Mesenchymal stem cell (in vitro differentiated cells and primary cell): ENCODE data around the gene STARD10.

Experiments used
- DNase-seq: peaks from one replicate; pipeline ENCODE4 v3.0.0-alpha.2; 2013
- H2AFZ ChIP-seq: one replicate; pipeline ENCODE4 v1.6.1; 2013; ENCODE audit warnings: low read depth, mild to moderate bottlenecking, control low read depth, inconsistent platforms, low read length, moderate library complexity
- H2AK5ac ChIP-seq: 2 replicates; pipeline ENCODE4 v1.6.1; 2013; ENCODE audit warnings: low read length, moderate library complexity, mild to moderate bottlenecking, inconsistent platforms; ENCODE audit not compliant: severe bottlenecking
- H2BK120ac ChIP-seq: one replicate; pipeline ENCODE4 v1.6.1; 2013; ENCODE audit warnings: low read depth, mild to moderate bottlenecking, inconsistent platforms, low read length, moderate library complexity
- H2BK12ac ChIP-seq, 2 experiments: one replicate each; pipeline ENCODE4 v1.6.1; 2013; ENCODE audit warnings: inconsistent platforms in 2 of 2, low read length in 2 of 2, mild to moderate bottlenecking in 2 of 2, moderate library complexity in 2 of 2, control low read depth in 1 of 2
- H2BK15ac ChIP-seq: one replicate; pipeline ENCODE4 v1.6.1; 2013; ENCODE audit warnings: mild to moderate bottlenecking, low read depth, inconsistent platforms; ENCODE audit not compliant: poor library complexity, severe bottlenecking
- H2BK5ac ChIP-seq: 2 replicates; pipeline ENCODE4 v1.6.1; 2013; ENCODE audit warnings: low read depth, mild to moderate bottlenecking, low read length, control low read depth, inconsistent platforms; ENCODE audit not compliant: poor library complexity, severe bottlenecking
- H3K14ac ChIP-seq, 2 experiments: one replicate each; pipeline ENCODE4 v1.6.1; 2013; ENCODE audit warnings: inconsistent platforms in 2 of 2, low read length in 2 of 2, control low read depth in 1 of 2, mild to moderate bottlenecking in 1 of 2, moderate library complexity in 1 of 2
- H3K18ac ChIP-seq, 2 experiments: one replicate each; pipeline ENCODE4 v1.6.1; 2013; ENCODE audit warnings: inconsistent platforms in 2 of 2, low read length in 2 of 2, control low read depth in 1 of 2, low read depth in 1 of 2, mild to moderate bottlenecking in 1 of 2
- H3K23ac ChIP-seq, 2 experiments: one replicate each; pipeline ENCODE4 v1.6.1; 2013; ENCODE audit warnings: inconsistent platforms in 2 of 2, low read length in 2 of 2, mild to moderate bottlenecking in 2 of 2, moderate library complexity in 2 of 2, control low read depth in 1 of 2
- H3K27ac ChIP-seq: 2 replicates; pipeline ENCODE4 v1.5.1; 2013; ENCODE audit warnings: mild to moderate bottlenecking, moderate library complexity, low read length, control low read depth, inconsistent platforms; ENCODE audit not compliant: poor library complexity, severe bottlenecking
- H3K27me3 ChIP-seq, 2 experiments: 2 replicates each; pipeline versions ENCODE4 v1.6.1 to v1.7.0; 2013; ENCODE audit warnings: low read length in 2 of 2, mild to moderate bottlenecking in 2 of 2, moderate library complexity in 2 of 2, control low read depth in 1 of 2, inconsistent platforms in 1 of 2; ENCODE audit not compliant: control insufficient read depth in 1 of 2, insufficient read depth in 1 of 2
- H3K36me3 ChIP-seq, 2 experiments: 2 replicates each; pipeline versions ENCODE4 v1.6.1 to v1.7.0; 2013; ENCODE audit warnings: low read length in 2 of 2, control low read depth in 1 of 2, inconsistent platforms in 1 of 2, low read depth in 1 of 2, mild to moderate bottlenecking in 1 of 2; ENCODE audit not compliant: insufficient read depth in 2 of 2, control insufficient read depth in 1 of 2
- H3K4ac ChIP-seq, 2 experiments: one replicate each; pipeline ENCODE4 v1.6.1; 2013; ENCODE audit warnings: inconsistent platforms in 2 of 2, low read length in 2 of 2, mild to moderate bottlenecking in 2 of 2, moderate library complexity in 2 of 2, control low read depth in 1 of 2, low read depth in 1 of 2
- H3K4me1 ChIP-seq: 2 replicates; pipeline ENCODE4 v1.6.1; 2013; ENCODE audit warnings: low read depth, low read length, control low read depth; ENCODE audit not compliant: control insufficient read depth, insufficient read depth
- H3K4me2 ChIP-seq: 2 replicates; pipeline ENCODE4 v1.6.1; 2013; ENCODE audit warnings: low read length, mild to moderate bottlenecking, inconsistent platforms; ENCODE audit not compliant: poor library complexity, severe bottlenecking
- H3K4me3 ChIP-seq, 2 experiments: 2 replicates each; pipeline versions ENCODE4 v1.5.1 to v1.7.0; 2013; ENCODE audit warnings: low read length in 2 of 2, mild to moderate bottlenecking in 2 of 2, control low read depth in 1 of 2, low read depth in 1 of 2; ENCODE audit not compliant: insufficient read depth in 1 of 2
- H3K79me1 ChIP-seq: replicated peaks from 2 replicates; pipeline ENCODE4 v1.6.1; 2013; ENCODE audit warnings: mild to moderate bottlenecking, control low read depth, low read length, inconsistent platforms; ENCODE audit not compliant: poor library complexity, severe bottlenecking
- H3K9ac ChIP-seq: 2 replicates; pipeline ENCODE4 v1.7.0; 2013; ENCODE audit warnings: mild to moderate bottlenecking, low read length, moderate library complexity
- H3K9me3 ChIP-seq: 2 replicates; pipeline ENCODE4 v1.7.0; 2013; ENCODE audit warnings: mild to moderate bottlenecking, low read length; ENCODE audit not compliant: control insufficient read depth
- H4K8ac ChIP-seq: one replicate; pipeline ENCODE4 v1.6.1; 2013; ENCODE audit warnings: inconsistent platforms, mild to moderate bottlenecking, low read length, moderate library complexity
- H4K91ac ChIP-seq: one replicate; pipeline ENCODE4 v1.6.1; 2013; ENCODE audit warnings: mild to moderate bottlenecking, low read length, inconsistent platforms
- WGBS: methylation state at CpG from one replicate; pipeline ENCODE4 v1.1.7; 2013; ENCODE audit warnings: mixed read lengths; 5-methylcytosine and 5-hydroxymethylcytosine counted together

The STARD10 gene

DNA sequence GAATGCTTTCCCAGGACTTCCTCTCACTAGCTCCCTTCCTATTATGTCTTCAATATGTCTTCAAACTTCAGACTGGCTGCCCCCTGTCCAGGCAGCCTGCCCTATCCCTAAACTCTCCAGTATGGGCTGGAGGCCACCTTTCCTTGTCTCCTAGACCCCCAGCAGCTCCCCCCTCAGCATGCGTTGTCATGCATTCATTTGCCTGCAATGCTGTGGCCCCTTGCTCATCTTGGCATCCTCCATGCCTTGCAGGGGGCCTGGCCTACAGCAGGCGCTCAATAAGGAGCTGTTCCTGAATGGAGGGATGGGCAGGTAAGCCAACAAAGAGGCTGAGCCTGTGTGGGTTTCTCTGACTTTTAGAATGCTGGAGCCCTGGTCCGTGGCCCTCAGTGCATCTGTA is 25.3 kb downstream of the STARD10 start:
- H4K91ac ChIP-seq = peak overlapping the region; percentile 11
- H2AK5ac ChIP-seq = no peak overlapping the region
- no peak overlapping the region for H3K14ac ChIP-seq
- H3K4me3 ChIP-seq = no peak overlapping the region
- H3K79me1 ChIP-seq = peaks cover 11% of the 10 kb centered on the region
- H3K4me2 ChIP-seq = no peak overlapping the region
- WGBS = 86% methylated on average over 3 of the region's 3 CpGs
- no peak overlapping the region for H2BK120ac ChIP-seq
- H3K9ac ChIP-seq = no peak overlapping the region
- peaks cover 38% of the 10 kb centered on the region for H3K4me1 ChIP-seq
- H4K8ac ChIP-seq = no peak overlapping the region
- H2BK15ac ChIP-seq = peak overlapping the region; percentile 9
- DNase-seq = no peak
- no peak overlapping the region for H2AFZ ChIP-seq
- no peaks in the 10 kb centered on the region for H3K36me3 ChIP-seq
- H3K9me3 ChIP-seq = no peaks in the 10 kb centered on the region
- H2BK12ac ChIP-seq = no peak overlapping the region
- H3K27me3 ChIP-seq = no peaks in the 10 kb centered on the region
- H3K18ac ChIP-seq = no peak overlapping the region
- no peak overlapping the region for H3K23ac ChIP-seq
- no peak overlapping the region for H3K4ac ChIP-seq
- H3K27ac ChIP-seq = no peak overlapping the region
- H2BK5ac ChIP-seq = no peak overlapping the region

DNA sequence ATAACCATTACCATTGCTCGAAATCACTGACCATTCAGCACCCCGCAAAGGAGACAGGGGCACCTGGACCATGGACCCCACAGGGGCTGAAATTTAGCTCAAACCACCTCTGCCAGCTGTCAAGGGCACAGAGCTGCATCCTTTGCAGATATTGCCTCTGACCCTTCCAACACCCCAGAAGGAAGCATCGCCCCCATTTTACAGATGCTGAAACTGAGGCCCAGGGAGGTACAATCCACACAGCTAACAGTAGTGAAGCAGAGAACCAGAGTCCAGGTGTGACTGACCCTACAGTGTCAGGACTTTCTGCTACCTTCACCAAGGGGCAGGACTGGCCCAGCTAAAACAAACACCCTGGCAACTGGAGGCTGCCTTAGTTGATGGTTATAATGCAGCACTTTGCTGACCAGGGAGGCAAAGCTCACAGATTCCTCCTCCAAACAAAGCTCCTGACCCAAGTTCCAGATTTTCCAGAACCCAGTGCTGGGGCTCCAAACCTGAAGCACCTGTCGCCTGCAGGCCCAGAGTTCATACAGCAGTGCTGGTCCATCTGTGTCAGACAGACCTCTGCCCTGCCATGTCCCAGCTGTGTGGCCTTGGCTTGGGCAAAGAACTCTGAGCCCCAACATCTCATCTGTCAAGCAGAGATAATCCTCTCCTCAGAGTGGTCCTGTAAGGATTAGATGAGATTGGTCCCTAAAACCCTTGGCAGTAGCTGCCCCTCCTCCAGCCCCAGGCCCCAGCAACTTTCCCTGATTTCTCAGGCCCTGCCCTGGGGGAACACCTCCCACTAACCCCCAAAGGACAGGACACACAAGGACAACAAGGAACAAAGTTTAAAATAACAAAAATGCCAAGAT is 26.4 kb downstream of the STARD10 start:
- H3K23ac ChIP-seq = no peak overlapping the region
- no peak overlapping the region for H3K4me2 ChIP-seq
- H3K4ac ChIP-seq = no peak overlapping the region
- H3K36me3 ChIP-seq = peaks cover 0 to 3% of the 10 kb centered on the region in 2 experiments
- H3K9me3 ChIP-seq = no peaks in the 10 kb centered on the region
- H2AK5ac ChIP-seq = no peak overlapping the region
- H3K18ac ChIP-seq = no peak overlapping the region
- no peak overlapping the region for H3K4me3 ChIP-seq
- H3K14ac ChIP-seq = no peak overlapping the region
- H2BK120ac ChIP-seq = no peak overlapping the region
- no peak overlapping the region for H3K27ac ChIP-seq
- peaks cover 29% of the 10 kb centered on the region for H3K4me1 ChIP-seq
- H3K79me1 ChIP-seq = peaks cover 13% of the 10 kb centered on the region
- H3K9ac ChIP-seq = no peak overlapping the region
- no peak for DNase-seq
- H2AFZ ChIP-seq = no peak overlapping the region
- 100% methylated on average over 4 of the region's 4 CpGs for WGBS
- H2BK12ac ChIP-seq = no peak overlapping the region
- H4K91ac ChIP-seq = no peak overlapping the region
- H4K8ac ChIP-seq = no peak overlapping the region
- H2BK15ac ChIP-seq = no peak overlapping the region
- H3K27me3 ChIP-seq = no peaks in the 10 kb centered on the region
- no peak overlapping the region for H2BK5ac ChIP-seq

DNA sequence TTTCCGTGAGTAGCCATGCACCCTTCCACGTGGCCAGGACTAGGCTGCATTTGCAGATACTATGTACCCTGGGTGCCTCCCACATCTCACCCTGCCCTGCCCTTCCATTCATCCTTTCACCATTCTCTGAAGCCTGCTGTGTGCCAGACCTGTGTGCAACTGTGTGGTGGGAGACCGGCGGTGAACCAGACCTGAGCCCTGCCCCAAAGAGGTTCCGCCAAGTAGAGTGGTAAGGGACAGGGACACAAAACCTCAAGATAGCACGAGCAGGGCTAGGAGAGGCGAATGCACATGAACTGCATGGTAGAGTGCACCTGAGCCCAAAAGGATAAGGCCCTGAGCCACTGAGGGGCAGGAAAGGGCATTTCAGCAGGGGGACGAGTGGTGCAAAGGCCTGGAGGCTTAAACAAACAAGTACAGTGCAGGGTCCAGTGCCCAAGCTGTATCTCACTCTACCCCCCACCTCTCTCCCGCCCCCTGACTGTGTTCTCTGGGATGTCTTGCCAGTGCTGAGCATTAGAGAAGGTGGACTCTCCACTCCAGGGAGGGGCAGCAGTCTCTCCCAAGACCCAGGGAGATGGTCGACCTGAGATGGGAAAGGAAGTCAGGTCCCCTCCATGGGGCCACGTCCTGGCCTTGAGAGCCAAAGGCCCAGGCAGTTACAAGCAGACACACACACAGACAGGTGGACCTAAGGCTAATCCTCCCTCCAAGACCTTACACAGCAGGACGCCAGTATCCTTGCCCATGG is 27.5 kb downstream of the STARD10 start:
- 86% methylated on average over 12 of the region's 12 CpGs for WGBS
- H3K14ac ChIP-seq = peak overlapping the region in 1 of 2 experiments; percentile 48

DNA sequence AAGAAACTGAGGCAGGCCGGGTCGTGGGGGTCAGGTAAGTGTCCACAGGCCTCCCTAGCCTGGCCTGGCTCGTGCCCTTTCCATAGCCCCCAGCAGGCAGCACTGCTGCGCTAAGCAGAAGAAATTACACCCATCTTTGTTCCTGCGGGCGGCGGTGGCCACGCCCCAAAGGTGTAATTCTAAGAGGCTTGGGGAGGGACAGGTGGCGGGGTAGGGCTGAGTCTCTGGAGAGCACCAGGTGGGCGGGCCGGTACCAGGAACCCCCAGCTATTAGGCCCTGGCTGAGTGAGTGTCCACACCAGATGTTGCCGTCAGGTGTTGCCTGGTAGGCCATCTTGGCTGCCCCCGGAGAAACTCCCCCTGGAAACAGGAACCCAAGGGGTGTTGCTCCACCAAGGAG is 29.3 kb downstream of the STARD10 start:
- no peak overlapping the region for H2BK12ac ChIP-seq
- H3K79me1 ChIP-seq = peaks cover 10% of the 10 kb centered on the region
- H3K9me3 ChIP-seq = no peaks in the 10 kb centered on the region
- no peak overlapping the region for H2BK120ac ChIP-seq
- no peak overlapping the region for H3K4me2 ChIP-seq
- H3K36me3 ChIP-seq = peaks cover 0 to 3% of the 10 kb centered on the region in 2 experiments
- H2BK5ac ChIP-seq = no peak overlapping the region
- no peak overlapping the region for H3K14ac ChIP-seq
- no peak overlapping the region for H3K9ac ChIP-seq
- H2AFZ ChIP-seq = no peak overlapping the region
- no peak overlapping the region for H3K4ac ChIP-seq
- no peaks in the 10 kb centered on the region for H3K27me3 ChIP-seq
- H2BK15ac ChIP-seq = no peak overlapping the region
- H2AK5ac ChIP-seq = no peak overlapping the region
- H3K27ac ChIP-seq = no peak overlapping the region
- peaks cover 17% of the 10 kb centered on the region for H3K4me1 ChIP-seq
- 51% methylated on average over 13 of the region's 13 CpGs for WGBS
- no peak for DNase-seq
- H4K8ac ChIP-seq = no peak overlapping the region
- no peak overlapping the region for H3K4me3 ChIP-seq
- H3K18ac ChIP-seq = no peak overlapping the region
- H4K91ac ChIP-seq = no peak overlapping the region
- no peak overlapping the region for H3K23ac ChIP-seq

More for the DNA sequence above, 27.5 kb downstream of the STARD10 start:
- Histone ChIP-seq H3K4ac (no peak overlapping the region), H3K79me1 (peaks cover 12% of the 10 kb centered on the region), H3K4me1 (peaks cover 18% of the 10 kb centered on the region), H3K4me2 (no peak overlapping the region), H3K4me3 (no peak overlapping the region), H3K27ac (no peak overlapping the region), H3K9ac (no peak overlapping the region), H2BK5ac (no peak overlapping the region), H3K18ac (no peak overlapping the region), H3K36me3 (peaks cover 0 to 3% of the 10 kb centered on the region in 2 experiments), H2AK5ac (no peak overlapping the region), H2BK120ac (no peak overlapping the region), H3K27me3 (no peaks in the 10 kb centered on the region), H3K23ac (no peak overlapping the region), H4K91ac (no peak overlapping the region), H2AFZ (no peak overlapping the region), H3K9me3 (no peaks in the 10 kb centered on the region), H4K8ac (no peak overlapping the region), H2BK12ac (no peak overlapping the region), H2BK15ac (no peak overlapping the region)
- DNase-seq = no peak
